Trophoblast cell (in vitro differentiated cells and primary cell): ENCODE measurements around the gene NOS3.
A peak's percentile ranks its signal among the peaks of the same experiment; 100 is the strongest.

Source experiments
- DNase-seq, 2 donors: peaks; one replicate each; pipeline ENCODE4 v3.0.0-alpha.2; 2016
- H2AFZ ChIP-seq: 2 replicates; pipeline ENCODE4 v1.6.1; 2013; ENCODE audit warnings: low read length, moderate library complexity, mild to moderate bottlenecking; ENCODE audit not compliant: insufficient read depth, poor library complexity
- H2AK5ac ChIP-seq: 2 replicates; pipeline ENCODE4 v1.6.1; 2013; ENCODE audit warnings: mild to moderate bottlenecking, low read length
- H2BK120ac ChIP-seq: 2 replicates; pipeline ENCODE4 v1.6.1; 2013; ENCODE audit warnings: low read length, mild to moderate bottlenecking, moderate library complexity; ENCODE audit not compliant: insufficient read depth, poor library complexity
- H2BK12ac ChIP-seq: 2 replicates; pipeline ENCODE4 v1.6.1; 2013; ENCODE audit warnings: mild to moderate bottlenecking, low read length, moderate library complexity
- H2BK5ac ChIP-seq: 2 replicates; pipeline ENCODE4 v1.6.1; 2013; ENCODE audit warnings: low read length, low read depth, moderate library complexity, mild to moderate bottlenecking; ENCODE audit not compliant: poor library complexity
- H3K14ac ChIP-seq: 2 replicates; pipeline ENCODE4 v1.6.1; 2013; ENCODE audit warnings: mild to moderate bottlenecking, low read length
- H3K18ac ChIP-seq: 2 replicates; pipeline ENCODE4 v1.6.1; 2013; ENCODE audit warnings: mild to moderate bottlenecking, low read length
- H3K23ac ChIP-seq: 2 replicates; pipeline ENCODE4 v1.6.1; 2013; ENCODE audit warnings: low read length
- H3K27ac ChIP-seq: 2 replicates; pipeline ENCODE4 v1.5.1; 2013; ENCODE audit warnings: low read depth, mild to moderate bottlenecking, inconsistent platforms, low read length, moderate library complexity
- H3K27me3 ChIP-seq: 2 replicates; pipeline ENCODE4 v1.6.1; 2013; ENCODE audit warnings: inconsistent platforms, mild to moderate bottlenecking, low read length, moderate library complexity; ENCODE audit not compliant: insufficient read depth
- H3K36me3 ChIP-seq, 2 experiments: 1 replicate in 1 of 2; 2 replicates in 1 of 2; pipeline ENCODE4 v1.6.1; 2013; ENCODE audit warnings: low read length in 2 of 2, mild to moderate bottlenecking in 2 of 2, moderate library complexity in 1 of 2; ENCODE audit not compliant: insufficient read depth in 2 of 2, control insufficient read depth in 1 of 2
- H3K4ac ChIP-seq: 2 replicates; pipeline ENCODE4 v1.6.1; 2013; ENCODE audit warnings: low read depth, mild to moderate bottlenecking, low read length, moderate library complexity
- H3K4me1 ChIP-seq, 2 experiments: 1 replicate in 1 of 2; 2 replicates in 1 of 2; pipeline ENCODE4 v1.6.1; 2013; ENCODE audit warnings: low read length in 2 of 2, mild to moderate bottlenecking in 2 of 2, moderate library complexity in 1 of 2; ENCODE audit not compliant: insufficient read depth in 2 of 2, control insufficient read depth in 1 of 2
- H3K4me2 ChIP-seq: 2 replicates; pipeline ENCODE4 v1.6.1; 2013; ENCODE audit warnings: inconsistent platforms, mild to moderate bottlenecking, low read length, moderate library complexity
- H3K4me3 ChIP-seq: 2 replicates; pipeline ENCODE4 v1.5.1; 2013; ENCODE audit warnings: mild to moderate bottlenecking, low read depth, low read length, inconsistent platforms
- H3K79me1 ChIP-seq: one replicate; pipeline ENCODE4 v1.6.1; 2013; ENCODE audit warnings: low read length
- H3K79me2 ChIP-seq: 2 replicates; pipeline ENCODE4 v1.6.1; 2013; ENCODE audit warnings: low read length, mild to moderate bottlenecking; ENCODE audit not compliant: control insufficient read depth, insufficient read depth, poor library complexity
- H3K9ac ChIP-seq: 2 replicates; pipeline ENCODE4 v1.6.1; 2013; ENCODE audit warnings: mild to moderate bottlenecking, low read length
- H3K9me3 ChIP-seq: 2 replicates; pipeline ENCODE4 v1.6.1; 2013; ENCODE audit warnings: low read depth, mild to moderate bottlenecking, control low read depth, inconsistent platforms, low read length; ENCODE audit not compliant: insufficient read depth
- H4K12ac ChIP-seq: 2 replicates; pipeline ENCODE4 v1.6.1; 2013; ENCODE audit warnings: low read depth, mild to moderate bottlenecking, low read length, moderate library complexity
- H4K8ac ChIP-seq: 2 replicates; pipeline ENCODE4 v1.6.1; 2013; ENCODE audit warnings: low read depth, mild to moderate bottlenecking, low read length, moderate library complexity
- H4K91ac ChIP-seq: one replicate; pipeline ENCODE4 v1.6.1; 2013; ENCODE audit warnings: low read depth, mild to moderate bottlenecking, low read length, moderate library complexity
- WGBS: extraction: QIAGEN DNeasy Blood & Tissue Kit; methylation state at CpG from one replicate; pipeline ENCODE4 v1.1.7; 2013; ENCODE audit warnings: missing lambda C conversion rate; ENCODE audit not compliant: insufficient read length, insufficient coverage; ENCODE audit errors: extremely low coverage; 5-methylcytosine and 5-hydroxymethylcytosine counted together

Gene NOS3

DNA sequence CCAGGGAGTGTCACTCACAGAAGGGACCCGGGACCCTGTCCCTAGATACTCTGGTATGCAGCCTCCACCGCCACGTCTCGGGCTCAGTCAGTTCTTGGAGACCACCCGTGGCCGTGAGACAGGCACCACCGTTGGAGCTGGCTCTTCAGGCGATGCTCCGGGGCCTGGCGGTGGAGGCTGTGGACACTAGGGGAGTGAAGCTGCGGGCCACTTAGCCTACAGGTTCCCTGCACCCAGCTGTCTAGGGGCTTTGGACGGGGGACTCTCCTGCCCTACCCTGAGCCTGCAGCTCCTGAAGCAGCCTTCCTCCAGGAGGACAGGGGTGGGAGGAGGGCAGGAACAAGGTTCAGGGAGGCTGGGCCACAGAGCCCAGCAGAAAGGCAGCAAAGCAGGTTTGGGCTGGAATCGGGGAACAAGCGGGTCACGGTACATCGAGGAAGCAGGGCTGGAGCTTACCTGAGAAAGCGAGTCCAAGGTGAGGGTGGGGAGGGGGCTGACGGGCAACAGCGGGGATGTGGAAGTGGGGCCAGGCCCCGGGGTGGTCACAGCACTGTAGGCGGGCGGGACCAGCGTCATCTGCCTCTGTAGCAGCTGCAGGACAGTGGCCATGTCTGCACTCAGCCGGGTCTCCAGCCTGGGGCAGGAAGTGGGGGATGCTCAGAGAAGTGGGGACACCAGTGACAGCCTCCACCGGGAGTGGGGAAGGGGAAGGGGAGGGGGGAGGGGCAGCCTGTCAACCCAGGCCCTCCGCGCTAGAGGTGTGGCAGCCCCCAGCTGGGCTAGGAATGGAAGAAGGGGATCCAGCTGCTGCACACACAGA, 44.2 kb upstream of the NOS3 start:
- H3K4me2 ChIP-seq: no peak overlapping the region
- no peak overlapping the region for H3K4me3 ChIP-seq
- H4K91ac ChIP-seq: no peak overlapping the region
- H3K27me3 ChIP-seq: no peaks in the 10 kb centered on the region
- H3K18ac ChIP-seq: no peak overlapping the region
- H2AK5ac ChIP-seq: no peak overlapping the region
- no peak overlapping the region for H2BK12ac ChIP-seq
- DNase-seq: no peak
- H3K23ac ChIP-seq: no peak overlapping the region
- H3K4ac ChIP-seq: no peak overlapping the region
- no peak overlapping the region for H2AFZ ChIP-seq
- WGBS: no CpG with 5 or more reads among the region's 27 CpGs
- no peak overlapping the region for H4K12ac ChIP-seq
- H2BK5ac ChIP-seq: no peak overlapping the region
- no peak overlapping the region for H2BK120ac ChIP-seq
- no peak overlapping the region for H3K9ac ChIP-seq
- H4K8ac ChIP-seq: no peak overlapping the region
- no peak overlapping the region for H3K14ac ChIP-seq
- no peaks in the 10 kb centered on the region for H3K79me2 ChIP-seq
- H3K36me3 ChIP-seq: no peaks in the 10 kb centered on the region
- H3K27ac ChIP-seq: no peak overlapping the region
- peaks cover 9% of the 10 kb centered on the region for H3K79me1 ChIP-seq
- H3K4me1 ChIP-seq: peaks cover 10 to 25% of the 10 kb centered on the region in 2 experiments
- peaks cover 7% of the 10 kb centered on the region for H3K9me3 ChIP-seq

DNA sequence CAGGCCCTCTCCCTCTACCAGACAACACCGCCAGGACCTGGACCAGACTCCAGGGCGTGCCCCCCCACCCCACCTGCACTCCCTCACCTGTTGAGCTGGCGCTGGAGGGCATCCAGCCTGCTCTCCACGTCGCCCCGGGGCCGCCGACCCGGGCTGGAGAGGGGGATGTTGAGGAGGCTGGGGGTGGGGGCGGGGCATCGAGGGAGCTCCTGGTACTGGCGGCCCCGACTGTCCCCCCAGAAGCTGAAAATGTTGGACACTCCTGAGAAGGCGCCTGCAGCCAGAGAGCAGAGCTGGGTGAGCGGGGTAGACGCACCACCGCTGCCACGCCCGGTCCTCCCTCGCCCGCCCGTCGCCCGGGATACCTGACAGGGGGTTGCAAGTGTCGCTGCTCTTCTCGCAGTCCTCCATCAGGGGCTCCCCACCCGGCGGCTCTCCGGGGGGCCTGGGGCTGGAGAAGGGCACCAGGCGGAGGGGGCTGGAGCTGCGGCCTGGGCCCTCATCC, 43.5 kb upstream of the NOS3 start:
- Histone ChIP-seq H2AK5ac (no peak overlapping the region), H3K4ac (no peak overlapping the region), H3K9ac (no peak overlapping the region), H3K79me2 (no peaks in the 10 kb centered on the region), H2BK5ac (no peak overlapping the region), H2AFZ (no peak overlapping the region), H3K14ac (no peak overlapping the region), H3K27me3 (no peaks in the 10 kb centered on the region), H3K4me2 (no peak overlapping the region), H4K12ac (no peak overlapping the region), H2BK12ac (no peak overlapping the region), H3K36me3 (no peaks in the 10 kb centered on the region), H3K23ac (no peak overlapping the region), H3K4me3 (no peak overlapping the region), H3K4me1 (peaks cover 10 to 25% of the 10 kb centered on the region in 2 experiments), H3K18ac (no peak overlapping the region), H4K8ac (no peak overlapping the region), H3K9me3 (peaks cover 8% of the 10 kb centered on the region), H4K91ac (no peak overlapping the region), H3K27ac (no peak overlapping the region), H2BK120ac (no peak overlapping the region), H3K79me1 (peaks cover 9% of the 10 kb centered on the region)
- DNase-seq: no peak
- no CpG with 5 or more reads among the region's 31 CpGs for WGBS

DNA sequence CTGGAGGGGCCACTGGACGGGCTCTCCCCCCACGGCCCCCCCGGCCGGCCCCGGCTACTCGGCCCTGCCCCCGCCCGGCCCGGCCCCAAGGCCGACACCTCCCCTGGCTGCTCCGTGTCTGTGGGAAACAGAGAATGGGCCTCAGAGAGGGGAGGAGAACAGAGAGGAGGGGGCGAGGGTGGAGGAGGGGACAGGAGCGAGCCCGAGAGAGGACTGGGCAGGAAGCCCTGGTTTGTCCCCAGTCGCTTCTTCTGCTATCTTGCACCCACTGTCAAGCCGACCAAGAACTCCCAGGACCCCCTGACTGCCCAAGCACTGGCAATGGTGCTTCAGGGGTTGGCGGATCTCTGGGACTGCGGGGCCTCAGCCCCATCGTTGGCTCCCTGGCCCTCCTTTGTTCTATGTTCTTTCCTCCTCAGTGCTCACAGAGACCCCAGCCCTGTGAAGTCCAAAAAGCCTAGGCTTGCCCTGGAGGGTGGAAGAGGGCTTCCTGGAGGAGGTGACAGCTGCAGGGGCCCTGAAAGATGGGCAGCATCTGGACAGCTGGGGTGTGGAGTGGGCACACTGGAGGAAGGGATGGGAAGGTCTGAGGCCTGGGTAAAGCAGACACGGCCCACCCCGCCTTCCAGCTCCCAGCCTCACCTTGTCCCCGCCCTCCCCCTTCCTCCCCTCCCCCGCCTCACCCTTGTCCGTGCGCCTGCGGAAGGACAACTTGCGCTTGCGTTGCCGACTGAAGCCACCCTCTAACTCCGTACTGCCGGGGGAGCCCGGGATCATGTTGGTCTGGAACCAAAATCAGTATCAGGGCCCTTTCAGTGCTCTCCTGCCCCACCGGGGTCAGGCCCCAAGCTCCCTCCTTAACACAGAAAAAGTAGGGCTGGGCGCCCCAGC, 42.8 kb upstream of the NOS3 start:
- Histone ChIP-seq H2AK5ac (no peak overlapping the region), H3K23ac (no peak overlapping the region), H3K27ac (no peak overlapping the region), H2BK5ac (no peak overlapping the region), H3K4me2 (no peak overlapping the region), H3K27me3 (no peaks in the 10 kb centered on the region), H2AFZ (no peak overlapping the region), H4K12ac (no peak overlapping the region), H3K14ac (peak overlapping the region; percentile 34), H3K36me3 (no peaks in the 10 kb centered on the region), H3K79me1 (peaks cover 9% of the 10 kb centered on the region), H3K18ac (no peak overlapping the region), H4K8ac (no peak overlapping the region), H2BK12ac (no peak overlapping the region), H2BK120ac (peak overlapping the region; percentile 4), H4K91ac (peak overlapping the region; percentile 53), H3K9me3 (peaks cover 11% of the 10 kb centered on the region), H3K4me1 (peaks cover 10 to 25% of the 10 kb centered on the region in 2 experiments), H3K4ac (no peak overlapping the region), H3K9ac (no peak overlapping the region), H3K4me3 (no peak overlapping the region), H3K79me2 (no peaks in the 10 kb centered on the region)
- no peak for DNase-seq
- no CpG with 5 or more reads among the region's 34 CpGs for WGBS

DNA sequence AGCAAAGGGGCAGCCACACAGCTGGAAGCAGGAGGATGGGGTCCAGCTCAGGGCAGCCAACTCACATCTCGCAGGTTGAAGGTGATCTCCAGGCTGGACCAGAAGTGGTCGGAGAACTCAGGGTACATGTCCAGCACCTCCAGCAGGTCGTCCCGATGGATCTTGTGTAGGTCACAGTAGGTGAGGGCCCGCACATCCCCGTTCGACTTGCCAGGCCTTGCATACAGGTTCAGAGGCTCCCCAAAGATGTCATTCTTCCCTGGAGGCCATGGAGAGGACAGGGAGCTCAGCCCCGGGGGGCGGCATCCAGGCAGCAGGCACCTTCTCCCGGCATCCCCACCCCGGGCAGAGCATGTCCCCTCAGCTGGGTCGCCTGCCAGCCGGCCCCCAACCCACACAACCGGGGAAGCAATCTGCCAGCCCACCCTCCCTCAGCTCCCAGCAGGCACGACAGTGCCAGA, 42.0 kb upstream of the NOS3 start:
- no peaks in the 10 kb centered on the region for H3K79me2 ChIP-seq
- peak overlapping the region; percentile 8 for H2BK120ac ChIP-seq
- H2AK5ac ChIP-seq: peak overlapping the region; percentile 53
- no peak overlapping the region for H3K14ac ChIP-seq
- no peak overlapping the region for H2BK5ac ChIP-seq
- H4K91ac ChIP-seq: peak overlapping the region; percentile 53
- H3K27me3 ChIP-seq: no peaks in the 10 kb centered on the region
- no peak overlapping the region for H3K4me3 ChIP-seq
- DNase-seq: no peak
- no peak overlapping the region for H3K9ac ChIP-seq
- no peak overlapping the region for H3K27ac ChIP-seq
- H3K4me1 ChIP-seq: peaks cover 10 to 25% of the 10 kb centered on the region in 2 experiments
- no peak overlapping the region for H4K8ac ChIP-seq
- no peak overlapping the region for H3K23ac ChIP-seq
- H3K36me3 ChIP-seq: no peaks in the 10 kb centered on the region
- peaks cover 11% of the 10 kb centered on the region for H3K9me3 ChIP-seq
- H3K4me2 ChIP-seq: no peak overlapping the region
- no peak overlapping the region for H2AFZ ChIP-seq
- no peak overlapping the region for H4K12ac ChIP-seq
- no peak overlapping the region for H3K4ac ChIP-seq
- WGBS: no CpG with 5 or more reads among the region's 15 CpGs
- peaks cover 9% of the 10 kb centered on the region for H3K79me1 ChIP-seq
- H2BK12ac ChIP-seq: peak overlapping the region; percentile 72
- H3K18ac ChIP-seq: no peak overlapping the region
